IMR-90 (cell line): ENCODE measurements around the gene LLCFC1. TPM values are rescaled to one million over a fixed set of nuclear protein-coding genes. Genes with fewer than 3 reads are reported as not detected.

ENCODE experiments used
- ATAC-seq: fragments of 200-7000 bp; cut with Tn5 transposase; 2 replicates; pipeline ENCODE4 v1.9.1; 2020; ENCODE audit warnings: low read depth, mild to moderate bottlenecking, moderate library complexity
- BruUV-seq: library from RNA; stranded (reverse); fragments of 400-500 nt; replicated peaks from 2 replicates; lab custom pipeline; 2021; lab: Mats Ljungman, UMichigan
- CTCF ChIA-PET: fragments of 300-600 bp; formaldehyde crosslinking; extraction: SDS; loops from one replicate; lab custom pipeline; 2021; ENCODE audit warnings: antibody characterized with exemption; lab: Yijun Ruan, JAX
- POLR2A ChIA-PET: fragments of 300-600 bp; sonication (Branson Sonifier 250); formaldehyde crosslinking; loops from one replicate; lab custom pipeline; 2022; ENCODE audit warnings: antibody characterized with exemption; ENCODE audit not compliant: unreplicated experiment; lab: Charles Lee
- DNase-seq: peaks from one replicate; pipeline ENCODE4 v3.0.0; 2013
- H2AFZ ChIP-seq: replicated peaks from 2 replicates; pipeline ENCODE3; 2013; ENCODE audit warnings: low read length, mild to moderate bottlenecking; ENCODE audit not compliant: poor library complexity
- H2AK5ac ChIP-seq: 2 replicates; pipeline ENCODE4 v1.6.1; 2013; ENCODE audit warnings: low read depth, low read length, inconsistent platforms
- H2AK9ac ChIP-seq: replicated peaks from 2 replicates; pipeline ENCODE3; 2013; ENCODE audit warnings: mild to moderate bottlenecking, low read depth, low read length, moderate library complexity; ENCODE audit not compliant: poor library complexity
- H2BK120ac ChIP-seq: 2 replicates; pipeline ENCODE4 v1.6.1; 2013; ENCODE audit warnings: low read depth, low read length, inconsistent platforms
- H2BK15ac ChIP-seq: 3 replicates; pipeline ENCODE4 v1.6.1; 2013; ENCODE audit warnings: low read depth, low read length, inconsistent platforms
- H2BK20ac ChIP-seq: 2 replicates; pipeline ENCODE4 v1.6.1; 2013; ENCODE audit warnings: low read depth, mild to moderate bottlenecking, inconsistent platforms, low read length, moderate library complexity
- H2BK5ac ChIP-seq: 2 replicates; pipeline ENCODE4 v1.6.1; 2013; ENCODE audit warnings: mild to moderate bottlenecking, low read depth, low read length, inconsistent platforms; ENCODE audit not compliant: poor library complexity, severe bottlenecking
- H3K14ac ChIP-seq: replicated peaks from 2 replicates; pipeline ENCODE4 v1.6.1; 2013; ENCODE audit warnings: low read depth, low read length, inconsistent platforms
- H3K18ac ChIP-seq: 2 replicates; pipeline ENCODE4 v1.6.1; 2013; ENCODE audit warnings: low read depth, low read length, control low read depth
- H3K23ac ChIP-seq: 2 replicates; pipeline ENCODE4 v1.6.1; 2013; ENCODE audit warnings: low read depth, low read length, inconsistent platforms
- H3K27ac ChIP-seq: 2 replicates; pipeline ENCODE4 v1.5.1; 2013; ENCODE audit warnings: mild to moderate bottlenecking, control low read depth, low read length; ENCODE audit not compliant: insufficient read depth
- H3K27me3 ChIP-seq: 2 replicates; pipeline ENCODE4 v1.6.1; 2013; ENCODE audit warnings: low read length; ENCODE audit not compliant: control insufficient read depth, insufficient read depth
- H3K36me3 ChIP-seq: 2 replicates; pipeline ENCODE4 v1.6.1; 2013; ENCODE audit warnings: low read length, mixed read lengths; ENCODE audit not compliant: control insufficient read depth, insufficient read depth
- H3K4ac ChIP-seq: 2 replicates; pipeline ENCODE4 v1.6.1; 2013; ENCODE audit warnings: low read depth, low read length, inconsistent platforms
- H3K4me1 ChIP-seq: 2 replicates; pipeline ENCODE4 v1.6.1; 2013; ENCODE audit warnings: low read length, mixed read lengths; ENCODE audit not compliant: control insufficient read depth, insufficient read depth
- H3K4me2 ChIP-seq: 2 replicates; pipeline ENCODE4 v1.6.1; 2013; ENCODE audit warnings: low read depth, mild to moderate bottlenecking, control low read depth, low read length, moderate library complexity
- H3K4me3 ChIP-seq: 2 replicates; pipeline ENCODE4 v1.5.1; 2013; ENCODE audit warnings: low read depth, mild to moderate bottlenecking, control low read depth, low read length, moderate library complexity; ENCODE audit not compliant: insufficient read depth
- H3K56ac ChIP-seq: 2 replicates; pipeline ENCODE4 v1.6.1; 2013; ENCODE audit warnings: low read length, inconsistent platforms; ENCODE audit not compliant: insufficient read depth; ENCODE audit errors: extremely low read depth
- H3K79me1 ChIP-seq, 2 experiments: 2 replicates each; pipeline ENCODE4 v1.6.1; 2013; ENCODE audit warnings: low read length in 2 of 2, inconsistent platforms in 1 of 2, low read depth in 1 of 2
- H3K9ac ChIP-seq: 2 replicates; pipeline ENCODE4 v1.6.1; 2013; ENCODE audit warnings: low read depth, low read length, control low read depth
- H3K9me1 ChIP-seq: 2 replicates; pipeline ENCODE4 v1.6.1; 2013; ENCODE audit warnings: low read length, inconsistent platforms; ENCODE audit not compliant: insufficient read depth
- H3K9me3 ChIP-seq: 2 replicates; pipeline ENCODE4 v1.6.1; 2013; ENCODE audit warnings: low read length; ENCODE audit not compliant: control insufficient read depth, insufficient read depth
- H4K20me1 ChIP-seq: 2 replicates; pipeline ENCODE4 v1.6.1; 2013; ENCODE audit warnings: low read length, inconsistent platforms; ENCODE audit not compliant: insufficient read depth
- H4K5ac ChIP-seq: 2 replicates; pipeline ENCODE4 v1.6.1; 2013; ENCODE audit warnings: mild to moderate bottlenecking, low read depth, low read length, control low read depth
- H4K8ac ChIP-seq, 2 experiments: 2 replicates each; pipeline ENCODE4 v1.6.1; 2013; ENCODE audit warnings: low read depth in 2 of 2, low read length in 2 of 2, control low read depth in 1 of 2, inconsistent platforms in 1 of 2
- H4K91ac ChIP-seq: 2 replicates; pipeline ENCODE4 v1.6.1; 2013; ENCODE audit warnings: low read depth, low read length, inconsistent platforms; ENCODE audit not compliant: insufficient read depth
- BHLHE40 ChIP-seq: fragments of 150-350 bp; IDR thresholded peaks from 2 replicates; pipeline ENCODE4 v1.6.1; 2016; ENCODE audit warnings: mild to moderate bottlenecking, low read depth, low read length
- CEBPB ChIP-seq: IDR thresholded peaks from 2 replicates; pipeline ENCODE4 v1.6.1; 2012; ENCODE audit warnings: low read depth, low read length, improper control_type of control experiment
- CHD1 ChIP-seq: IDR thresholded peaks from 2 replicates; pipeline ENCODE4 v1.6.1; 2012; ENCODE audit warnings: low read depth, low read length, improper control_type of control experiment
- FOS ChIP-seq: fragments of 150-350 bp; IDR thresholded peaks from 2 replicates; pipeline ENCODE4 v1.6.1; 2016; ENCODE audit warnings: low read depth, low read length
- MAFK ChIP-seq: IDR thresholded peaks from 2 replicates; pipeline ENCODE4 v1.6.1; 2012; ENCODE audit warnings: low read depth, low read length, improper control_type of control experiment
- MAZ ChIP-seq: IDR thresholded peaks from 2 replicates; pipeline ENCODE4 v1.6.1; 2012; ENCODE audit warnings: low read depth, mild to moderate bottlenecking, low read length, improper control_type of control experiment, moderate library complexity, borderline replicate concordance
- MXI1 ChIP-seq: IDR thresholded peaks from 2 replicates; pipeline ENCODE4 v1.6.1; 2012; ENCODE audit warnings: low read depth, mild to moderate bottlenecking, low read length, moderate library complexity, borderline replicate concordance
- POLR2A ChIP-seq: IDR thresholded peaks from 2 replicates; pipeline ENCODE4 v1.6.1; 2012; ENCODE audit warnings: mild to moderate bottlenecking, low read depth, low read length
- RAD21 ChIP-seq: IDR thresholded peaks from 2 replicates; pipeline ENCODE4 v1.6.1; 2012; ENCODE audit warnings: low read length, improper control_type of control experiment
- RCOR1 ChIP-seq: IDR thresholded peaks from 2 replicates; pipeline ENCODE4 v1.6.1; 2012; ENCODE audit warnings: mild to moderate bottlenecking, low read length, improper control_type of control experiment; ENCODE audit not compliant: insufficient replicate concordance
- dilution Hi-C: fragments of 300-500 bp; cut with HindIII; formaldehyde crosslinking; loops from one replicate; pipeline ENCODE4 v1.14.3; 2018; ENCODE audit warnings: low sequenced_read_pairs; ENCODE audit not compliant: unreplicated experiment
- in situ Hi-C: fragments of 300-500 bp; cut with MboI; formaldehyde crosslinking; loops from 3 replicates; pipeline ENCODE4 v1.14.3; 2019; ENCODE audit warnings: low sequenced_read_pairs, inconsistent platforms, mixed read lengths
- intact Hi-C: fragments of 100-400 bp; cut with micrococcal nuclease; formaldehyde crosslinking; loops from 2 replicates; pipeline ENCODE4 v1.10.0; 2022
- polyA plus RNA-seq, 3 experiments: library from polyadenylated mRNA; depleted of rRNA; stranded (reverse); fragments of >200 nt; gene quantifications; 2 replicates each; pipeline ENCODE4 v1.2.3, GENCODE V29; 2012; ENCODE audit warnings: low replicate concordance in 1 of 3
- total RNA-seq: library from RNA; depleted of rRNA; stranded (reverse); fragments of >200 nt; gene quantifications from 2 replicates; pipeline ENCODE4 v1.2.3, GENCODE V29; 2012
- TF ChIP-seq, protein P1 (sequence below): conservative IDR thresholded peaks from 2 replicates; pipeline ENCODE4 v1.5.1; 2012; ENCODE audit warnings: mild to moderate bottlenecking, low read depth, low read length, improper control_type of control experiment
- TF ChIP-seq, protein P2 (sequence below): fragments of 150-350 bp; IDR thresholded peaks from 2 replicates; pipeline ENCODE4 v1.6.1; 2016; ENCODE audit warnings: low read depth, mild to moderate bottlenecking, low read length, moderate library complexity, borderline replicate concordance

The LLCFC1 gene
- total and polyA plus RNA-seq, 2 of the 4 experiments (the other 2 are of a cell fraction) = not detected

DNA sequence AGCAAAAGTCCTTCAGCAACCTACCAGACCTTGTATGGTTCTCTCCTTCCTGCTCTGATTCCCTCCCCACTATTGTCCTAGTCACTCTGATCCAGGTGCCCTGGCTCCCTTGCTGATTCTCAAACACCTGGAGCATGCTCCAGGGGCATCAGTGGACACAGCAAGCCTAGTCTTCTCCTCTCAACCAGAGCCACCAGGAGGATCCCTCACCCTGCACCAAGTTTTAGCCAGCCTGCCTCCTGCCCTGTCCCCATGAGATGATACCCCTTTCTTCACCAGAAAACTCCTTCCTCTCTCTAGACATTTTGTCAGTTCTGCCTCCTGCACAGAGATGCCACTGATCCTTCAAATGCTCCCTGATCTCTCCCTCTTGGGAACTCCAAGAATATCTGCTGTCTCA is 11.0 kb downstream of the LLCFC1 start:
- no peak overlapping the region for H2BK120ac ChIP-seq
- no peak overlapping the region for H3K4me3 ChIP-seq
- DNase-seq (no peak), ATAC-seq (no peak)
- no peak for TF ChIP-seq BHLHE40
- TF ChIP-seq, protein P1, sequence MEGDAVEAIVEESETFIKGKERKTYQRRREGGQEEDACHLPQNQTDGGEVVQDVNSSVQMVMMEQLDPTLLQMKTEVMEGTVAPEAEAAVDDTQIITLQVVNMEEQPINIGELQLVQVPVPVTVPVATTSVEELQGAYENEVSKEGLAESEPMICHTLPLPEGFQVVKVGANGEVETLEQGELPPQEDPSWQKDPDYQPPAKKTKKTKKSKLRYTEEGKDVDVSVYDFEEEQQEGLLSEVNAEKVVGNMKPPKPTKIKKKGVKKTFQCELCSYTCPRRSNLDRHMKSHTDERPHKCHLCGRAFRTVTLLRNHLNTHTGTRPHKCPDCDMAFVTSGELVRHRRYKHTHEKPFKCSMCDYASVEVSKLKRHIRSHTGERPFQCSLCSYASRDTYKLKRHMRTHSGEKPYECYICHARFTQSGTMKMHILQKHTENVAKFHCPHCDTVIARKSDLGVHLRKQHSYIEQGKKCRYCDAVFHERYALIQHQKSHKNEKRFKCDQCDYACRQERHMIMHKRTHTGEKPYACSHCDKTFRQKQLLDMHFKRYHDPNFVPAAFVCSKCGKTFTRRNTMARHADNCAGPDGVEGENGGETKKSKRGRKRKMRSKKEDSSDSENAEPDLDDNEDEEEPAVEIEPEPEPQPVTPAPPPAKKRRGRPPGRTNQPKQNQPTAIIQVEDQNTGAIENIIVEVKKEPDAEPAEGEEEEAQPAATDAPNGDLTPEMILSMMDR = no peak
- no peak for TF ChIP-seq MXI1
- TF ChIP-seq CHD1 = no peak
- no peak for TF ChIP-seq CEBPB
- TF ChIP-seq RCOR1 = no peak
- no peak for TF ChIP-seq MAZ
- TF ChIP-seq MAFK = no peak
- TF ChIP-seq FOS = no peak
- no peak for TF ChIP-seq RAD21
- TF ChIP-seq, protein P2, sequence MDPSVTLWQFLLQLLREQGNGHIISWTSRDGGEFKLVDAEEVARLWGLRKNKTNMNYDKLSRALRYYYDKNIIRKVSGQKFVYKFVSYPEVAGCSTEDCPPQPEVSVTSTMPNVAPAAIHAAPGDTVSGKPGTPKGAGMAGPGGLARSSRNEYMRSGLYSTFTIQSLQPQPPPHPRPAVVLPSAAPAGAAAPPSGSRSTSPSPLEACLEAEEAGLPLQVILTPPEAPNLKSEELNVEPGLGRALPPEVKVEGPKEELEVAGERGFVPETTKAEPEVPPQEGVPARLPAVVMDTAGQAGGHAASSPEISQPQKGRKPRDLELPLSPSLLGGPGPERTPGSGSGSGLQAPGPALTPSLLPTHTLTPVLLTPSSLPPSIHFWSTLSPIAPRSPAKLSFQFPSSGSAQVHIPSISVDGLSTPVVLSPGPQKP = no peak
- no peak for TF ChIP-seq POLR2A
- H3K56ac ChIP-seq = no peak overlapping the region
- H3K9me3 ChIP-seq = peaks cover 11% of the 10 kb centered on the region; the same call in 1 of the 2 replicates
- no peak overlapping the region for H2BK15ac ChIP-seq
- dilution Hi-C loops = no loop called here
- no peaks in the 10 kb centered on the region for H3K4me1 ChIP-seq
- H2AK5ac ChIP-seq = no peak overlapping the region
- no TSS peak for BruUV-seq
- no peak overlapping the region for H3K27ac ChIP-seq
- H3K36me3 ChIP-seq = no peaks in the 10 kb centered on the region
- no peak overlapping the region for H2BK20ac ChIP-seq
- no peaks in the 10 kb centered on the region for H3K9me1 ChIP-seq
- intact Hi-C loops = no loop called here
- in situ Hi-C loops = no loop called here
- H2BK5ac ChIP-seq = no peak overlapping the region
- H2AFZ ChIP-seq = no peak overlapping the region
- H4K20me1 ChIP-seq = no peaks in the 10 kb centered on the region
- no peak overlapping the region for H3K9ac ChIP-seq
- H2AK9ac ChIP-seq = no peak overlapping the region
- no peak overlapping the region for H4K8ac ChIP-seq
- H3K14ac ChIP-seq = no peak overlapping the region
- H3K23ac ChIP-seq = no peak overlapping the region
- H4K5ac ChIP-seq = no peak overlapping the region
- H3K4ac ChIP-seq = no peak overlapping the region
- H3K18ac ChIP-seq = no peak overlapping the region
- H4K91ac ChIP-seq = no peak overlapping the region
- ChIA-PET CTCF (no interaction called here), POLR2A (no interaction called here)
- no peaks in the 10 kb centered on the region for H3K27me3 ChIP-seq
- H3K79me1 ChIP-seq = no peaks in the 10 kb centered on the region
- H3K4me2 ChIP-seq = no peak overlapping the region
